Measurements from ENCODE around the gene IKZF2.

DNA sequence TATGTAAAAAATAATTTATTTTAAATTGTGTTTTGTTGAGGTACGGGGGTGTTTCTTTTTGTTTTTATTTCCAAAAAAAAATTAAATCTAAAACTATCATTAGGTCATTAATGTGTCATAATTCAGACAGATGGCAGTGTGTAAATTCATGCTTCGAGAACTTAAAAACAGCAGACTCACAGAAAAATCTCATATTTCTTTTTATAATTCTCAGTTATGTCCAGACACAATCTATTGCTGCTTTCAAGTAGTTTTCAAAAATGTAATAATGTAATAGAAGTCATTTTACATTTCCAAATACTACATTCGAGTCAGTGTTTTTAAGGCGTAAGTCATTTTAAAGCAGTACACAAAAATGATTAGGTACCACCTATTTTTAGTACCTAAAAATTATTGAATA lies 14.3 kb downstream of the IKZF2 start:
- TF ChIP-seq, protein P1, sequence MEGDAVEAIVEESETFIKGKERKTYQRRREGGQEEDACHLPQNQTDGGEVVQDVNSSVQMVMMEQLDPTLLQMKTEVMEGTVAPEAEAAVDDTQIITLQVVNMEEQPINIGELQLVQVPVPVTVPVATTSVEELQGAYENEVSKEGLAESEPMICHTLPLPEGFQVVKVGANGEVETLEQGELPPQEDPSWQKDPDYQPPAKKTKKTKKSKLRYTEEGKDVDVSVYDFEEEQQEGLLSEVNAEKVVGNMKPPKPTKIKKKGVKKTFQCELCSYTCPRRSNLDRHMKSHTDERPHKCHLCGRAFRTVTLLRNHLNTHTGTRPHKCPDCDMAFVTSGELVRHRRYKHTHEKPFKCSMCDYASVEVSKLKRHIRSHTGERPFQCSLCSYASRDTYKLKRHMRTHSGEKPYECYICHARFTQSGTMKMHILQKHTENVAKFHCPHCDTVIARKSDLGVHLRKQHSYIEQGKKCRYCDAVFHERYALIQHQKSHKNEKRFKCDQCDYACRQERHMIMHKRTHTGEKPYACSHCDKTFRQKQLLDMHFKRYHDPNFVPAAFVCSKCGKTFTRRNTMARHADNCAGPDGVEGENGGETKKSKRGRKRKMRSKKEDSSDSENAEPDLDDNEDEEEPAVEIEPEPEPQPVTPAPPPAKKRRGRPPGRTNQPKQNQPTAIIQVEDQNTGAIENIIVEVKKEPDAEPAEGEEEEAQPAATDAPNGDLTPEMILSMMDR (IDR thresholded peaks at IDR 0.05; ENCODE audit: low read length): no peak
- TF ChIP-seq EZH2 (optimal IDR thresholded peaks at IDR 0.05; ENCODE audit: low read depth, low read length): no peak

All from MM.1S (cell line).